ENCODE data around the gene AGPS.
"Not testable (repeated sequence)": the region's sequence is repeated elsewhere in the genome, so short reads cannot be mapped to it uniquely, and the experiment has no call there.

Gene AGPS

GRCh38 chr2:177467646-177468045 lies 75.1 kb downstream of the AGPS start:
- DNase-seq: no peak

- DNase-seq: no peak
These were observed 79.4 kb downstream of the AGPS start for GRCh38 chr2:177471990-177472389.

GRCh38 chr2:177474301-177474700 lies 81.7 kb downstream of the AGPS start:
- DNase-seq: no peak

- DNase-seq: no peak
These were observed 82.4 kb downstream of the AGPS start for GRCh38 chr2:177474998-177475397.

- DNase-seq: no peak
These were observed 84.3 kb downstream of the AGPS start for GRCh38 chr2:177476897-177477296.

GRCh38 chr2:177478029-177478428 lies 85.5 kb downstream of the AGPS start:
- DNase-seq: no peak

GRCh38 chr2:177478907-177479306 lies 86.3 kb downstream of the AGPS start:
- DNase-seq: no peak

GRCh38 chr2:177482195-177482594 lies 89.6 kb downstream of the AGPS start:
- no peak for DNase-seq

GRCh38 chr2:177483531-177483930 lies 91.0 kb downstream of the AGPS start:
- no peak for DNase-seq

GRCh38 chr2:177484180-177484795 lies 91.7 kb downstream of the AGPS start:
- DNase-seq: no peak

GRCh38 chr2:177485657-177486056 lies 93.1 kb downstream of the AGPS start:
- not testable (repeated sequence) for DNase-seq

GRCh38 chr2:177489719-177490301 lies 97.2 kb downstream of the AGPS start:
- no peak for DNase-seq

- DNase-seq: no peak
These were observed 103.4 kb downstream of the AGPS start for GRCh38 chr2:177495945-177496344.

GRCh38 chr2:177496921-177497320 lies 104.3 kb downstream of the AGPS start:
- DNase-seq: no peak

GRCh38 chr2:177501186-177501585 lies 108.6 kb downstream of the AGPS start:
- no peak for DNase-seq

- DNase-seq: no peak
These were observed 113.9 kb downstream of the AGPS start for GRCh38 chr2:177506505-177506904.

- DNase-seq: no peak
These were observed 114.4 kb downstream of the AGPS start for GRCh38 chr2:177506998-177507397.

- DNase-seq: no peak
These were observed 124.4 kb downstream of the AGPS start for GRCh38 chr2:177516824-177517544.

- DNase-seq: no peak
These were observed 126.2 kb downstream of the AGPS start for GRCh38 chr2:177518754-177519153.

GRCh38 chr2:177519534-177520115 lies 127.1 kb downstream of the AGPS start:
- no peak for DNase-seq

GRCh38 chr2:177520324-177520723 lies 127.8 kb downstream of the AGPS start:
- DNase-seq: peak in 1 of 56 donors; percentile 1

GRCh38 chr2:177523781-177524180 lies 131.2 kb downstream of the AGPS start:
- DNase-seq: no peak

All from amygdala (tissue), 56 donors.